IPS-NIHi11 (cell line): ENCODE data around the gene NR3C2.
"Not testable (repeated sequence)": the region's sequence is repeated elsewhere in the genome, so short reads cannot be mapped to it uniquely, and the experiment has no call there.

Source experiments
- DNase-seq: peaks from one replicate; pipeline ENCODE4 v3.0.0; 2012; ENCODE audit warnings: mixed read lengths, low spot score

Gene NR3C2

GRCh38 chr4:148216866-148217814, 225.1 kb downstream of the NR3C2 start:
- DNase-seq: no peak

GRCh38 chr4:148216321-148216720, 225.9 kb downstream of the NR3C2 start:
- DNase-seq: no peak

- no peak for DNase-seq
These were observed 227.0 kb downstream of the NR3C2 start for GRCh38 chr4:148215202-148215601.

- DNase-seq: no peak
These were observed 227.6 kb downstream of the NR3C2 start for GRCh38 chr4:148214529-148215166.

GRCh38 chr4:148211533-148211932, 230.7 kb downstream of the NR3C2 start:
- DNase-seq: no peak

GRCh38 chr4:148210661-148211060, 231.6 kb downstream of the NR3C2 start:
- DNase-seq: no peak

- no peak for DNase-seq
These were observed 235.1 kb downstream of the NR3C2 start for GRCh38 chr4:148207068-148207467.

GRCh38 chr4:148205476-148205875, 236.7 kb downstream of the NR3C2 start:
- DNase-seq: no peak

GRCh38 chr4:148204892-148205291, 237.3 kb downstream of the NR3C2 start:
- no peak for DNase-seq

- no peak for DNase-seq
These were observed 238.0 kb downstream of the NR3C2 start for GRCh38 chr4:148204171-148204570.

- peak; percentile 41 for DNase-seq
These were observed 238.9 kb downstream of the NR3C2 start for GRCh38 chr4:148203056-148203898.

GRCh38 chr4:148200960-148201359, 241.3 kb downstream of the NR3C2 start:
- DNase-seq: no peak

GRCh38 chr4:148196164-148196563, 246.1 kb downstream of the NR3C2 start:
- no peak for DNase-seq

- no peak for DNase-seq
These were observed 249.7 kb downstream of the NR3C2 start for GRCh38 chr4:148192526-148192925.

GRCh38 chr4:148187454-148188222, 254.6 kb downstream of the NR3C2 start:
- not testable (repeated sequence) for DNase-seq

- no peak for DNase-seq
These were observed 257.3 kb downstream of the NR3C2 start for GRCh38 chr4:148184922-148185321.

GRCh38 chr4:148182230-148182911, 259.8 kb downstream of the NR3C2 start:
- DNase-seq: no peak

GRCh38 chr4:148173397-148174017, 268.7 kb downstream of the NR3C2 start:
- no peak for DNase-seq

GRCh38 chr4:148171596-148171995, 270.6 kb downstream of the NR3C2 start:
- DNase-seq: no peak
